EH (cell line): Measurements from ENCODE around the gene CACNA2D3.

ENCODE experiments used
- DNase-seq: peaks from one replicate; pipeline ENCODE4 v3.0.0-alpha.2; 2015; ENCODE audit warnings: low read depth

The CACNA2D3 gene

GRCh38 chr3:54171509-54171908, 49.2 kb downstream of the CACNA2D3 start:
- no peak for DNase-seq

- no peak for DNase-seq
Measured at GRCh38 chr3:54171951-54172350, 49.6 kb downstream of the CACNA2D3 start.

GRCh38 chr3:54173371-54173770, 51.0 kb downstream of the CACNA2D3 start:
- no peak for DNase-seq

GRCh38 chr3:54176106-54176505, 53.8 kb downstream of the CACNA2D3 start:
- no peak for DNase-seq

GRCh38 chr3:54177816-54178215, 55.5 kb downstream of the CACNA2D3 start:
- no peak for DNase-seq

- no peak for DNase-seq
Measured at GRCh38 chr3:54178376-54178775, 56.0 kb downstream of the CACNA2D3 start.

GRCh38 chr3:54180921-54181320, 58.6 kb downstream of the CACNA2D3 start:
- DNase-seq = no peak

GRCh38 chr3:54182242-54182641, 59.9 kb downstream of the CACNA2D3 start:
- DNase-seq = no peak

GRCh38 chr3:54185740-54186139, 63.4 kb downstream of the CACNA2D3 start:
- DNase-seq = no peak

- DNase-seq = peak; percentile 56
Measured at GRCh38 chr3:54188176-54188791, 65.9 kb downstream of the CACNA2D3 start.

- no peak for DNase-seq
Measured at GRCh38 chr3:54191220-54191619, 68.9 kb downstream of the CACNA2D3 start.

- no peak for DNase-seq
Measured at GRCh38 chr3:54192026-54192425, 69.7 kb downstream of the CACNA2D3 start.

GRCh38 chr3:54193093-54193492, 70.7 kb downstream of the CACNA2D3 start:
- DNase-seq = no peak

GRCh38 chr3:54196360-54196991, 74.1 kb downstream of the CACNA2D3 start:
- DNase-seq = no peak

- no peak for DNase-seq
Measured at GRCh38 chr3:54197509-54197908, 75.2 kb downstream of the CACNA2D3 start.

GRCh38 chr3:54198556-54198955, 76.2 kb downstream of the CACNA2D3 start:
- no peak for DNase-seq

GRCh38 chr3:54202054-54202453, 79.7 kb downstream of the CACNA2D3 start:
- DNase-seq = no peak

- DNase-seq = no peak
Measured at GRCh38 chr3:54202651-54203248, 80.4 kb downstream of the CACNA2D3 start.

- DNase-seq = no peak
Measured at GRCh38 chr3:54206874-54207273, 84.5 kb downstream of the CACNA2D3 start.

GRCh38 chr3:54211097-54211496, 88.7 kb downstream of the CACNA2D3 start:
- DNase-seq = no peak

GRCh38 chr3:54212723-54213122, 90.4 kb downstream of the CACNA2D3 start:
- DNase-seq = no peak

GRCh38 chr3:54213907-54214306, 91.6 kb downstream of the CACNA2D3 start:
- DNase-seq = peak; percentile 8

- no peak for DNase-seq
Measured at GRCh38 chr3:54214845-54215244, 92.5 kb downstream of the CACNA2D3 start.

- no peak for DNase-seq
Measured at GRCh38 chr3:54215521-54215920, 93.2 kb downstream of the CACNA2D3 start.
